ENCODE measurements around the gene FZD2. TPM values are rescaled to one million over a fixed set of nuclear protein-coding genes. Genes with fewer than 3 reads are reported as not detected.

FZD2 gene
- total RNA-seq, 1 experiment from 2014 or later = 12.8 TPM

GRCh38 chr17:44558334-44558709 lies 1.0 kb downstream of the FZD2 start:
- CTCF ChIA-PET = no interaction called here
- Histone ChIP-seq H3K79me2 (ENCODE audit: insufficient read depth, low read length) (no peaks in the 10 kb centered on the region), H2AFZ (ENCODE audit: low read depth, low read length, poor library complexity, severe bottlenecking) (no peak overlapping the region), H3K9ac (ENCODE audit: low read length) (no peak overlapping the region), H4K20me1 (ENCODE audit: insufficient read depth) (no peaks in the 10 kb centered on the region), H3K9me3 (ENCODE audit: control insufficient read depth in 1 of 2, insufficient read depth in 1 of 2, low read depth in 1 of 2, low read length in 2 of 2) (no peaks in the 10 kb centered on the region), H3K4me3 (replicated peaks in 1 of 2; ENCODE audit: low read depth in 1 of 2, low read length in 2 of 2) (no peak overlapping the region), H3K4me1 (ENCODE audit: control insufficient read depth in 1 of 2, insufficient read depth in 2 of 2, low read length in 2 of 2) (peaks cover 3 to 14% of the 10 kb centered on the region in 2 experiments; a peak in 3 of 4 replicates), H3K27me3 (ENCODE audit: insufficient read depth, low read length) (no peaks in the 10 kb centered on the region), H3K9me2 (ENCODE audit: insufficient read depth) (no peaks in the 10 kb centered on the region), H3K4me2 (ENCODE audit: low read length) (no peak overlapping the region), H3K36me3 (ENCODE audit: control insufficient read depth in 1 of 2, insufficient read depth in 2 of 2, low read length in 2 of 2) (no peaks in the 10 kb centered on the region), H3K27ac (ENCODE audit: low read depth, low read length) (no peak overlapping the region)
- RAD21 ChIA-PET (ENCODE audit: low non-redundant PET in 1 of 2, low total read pairs in 2 of 2, uncharacterized antibody in 2 of 2, unreplicated experiment in 2 of 2) = no interaction called here
- DNase-seq (ENCODE audit: low read depth, low spot score) (no peak), ATAC-seq (no peak)
- TF ChIP-seq SRF (IDR thresholded peaks at IDR 0.05; ENCODE audit: low read depth) = no peak
- no peak for TF ChIP-seq EGR1 (IDR thresholded peaks at IDR 0.05; ENCODE audit: low read depth)
- no peak for TF ChIP-seq JUND (IDR thresholded peaks at IDR 0.05)
- no peak for TF ChIP-seq CTCF (IDR thresholded peaks at IDR 0.05 in 2 of 3, conservative IDR thresholded peaks at IDR 0.05 in 1 of 3; ENCODE audit: borderline replicate concordance in 1 of 3, insufficient read depth in 1 of 3, low read depth in 2 of 3, low read length in 2 of 3)
- no peak for TF ChIP-seq YY1 (IDR thresholded peaks at IDR 0.05; ENCODE audit: extremely low read depth, insufficient replicate concordance, low read depth, low read length)
- TF ChIP-seq EZH2phosphoT487 (IDR thresholded peaks at IDR 0.05; ENCODE audit: borderline replicate concordance) = no peak
- TF ChIP-seq EZH2 (IDR thresholded peaks at IDR 0.05) = no peak
- no peak for TF ChIP-seq TCF7L2 (IDR thresholded peaks at IDR 0.05; ENCODE audit: borderline replicate concordance, extremely low read depth, insufficient read depth, insufficient read length)
- TF ChIP-seq SP1 (IDR thresholded peaks at IDR 0.05; ENCODE audit: low read depth) = no peak
- TF ChIP-seq ATF3 (IDR thresholded peaks at IDR 0.05) = no peak
- no peak for TF ChIP-seq CEBPB (IDR thresholded peaks at IDR 0.05; ENCODE audit: low read depth)
- TF ChIP-seq ZFX (IDR thresholded peaks at IDR 0.05) = no peak
- intact Hi-C loops (cut with micrococcal nuclease) = no loop called here
- POLR2A ChIA-PET = no interaction called here
- no TSS peak for BruUV-seq (replicated peaks)

Measured in HCT116 (cell line).